HG02571 (cell line): Measurements from ENCODE around the gene MYL6B.
A peak's percentile ranks its signal among the peaks of the same experiment; 100 is the strongest.
"Not testable (repeated sequence)": the region's sequence is repeated elsewhere in the genome, so short reads cannot be mapped to it uniquely, and the experiment has no call there.

Experiments
- ATAC-seq: cut with Tn5 transposase; IDR thresholded peaks from one replicate; pipeline ENCODE4 v1.9.1; 2021; ENCODE audit warnings: mild to moderate bottlenecking, moderate library complexity; ENCODE audit not compliant: unreplicated experiment

The MYL6B gene

GRCh38 chr12:56152132-56152755, at the start of gene MYL6B:
TSS of gene MYL6B (plus strand) at chr12:56152587. CDS start at chr12:56153919, 1,332 bp downstream.
- ATAC-seq = peak; percentile 83

DNA sequence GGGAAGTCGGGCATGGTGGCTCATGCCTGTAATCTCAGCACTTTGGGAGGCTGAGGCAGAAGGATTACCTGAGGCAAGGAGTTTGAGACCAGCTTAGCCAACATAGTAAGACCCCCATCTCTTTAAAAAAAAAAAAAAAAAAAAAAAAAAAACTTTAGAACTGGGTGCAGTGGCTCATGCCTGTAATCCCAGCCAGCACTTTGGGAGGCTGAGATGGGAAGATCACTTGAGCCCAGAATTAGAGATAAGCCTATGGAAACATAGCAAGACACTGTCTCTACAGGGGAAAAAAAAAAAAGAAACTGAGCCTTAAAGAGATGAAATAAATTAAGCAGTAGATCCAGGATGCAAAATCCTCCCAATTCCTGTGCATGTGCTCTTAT, 49.7 kb upstream of the MYL6B start:
- ATAC-seq = no peak

- ATAC-seq = no peak
These were observed 49.2 kb upstream of the MYL6B start for GRCh38 chr12:56103066-56103711.

DNA sequence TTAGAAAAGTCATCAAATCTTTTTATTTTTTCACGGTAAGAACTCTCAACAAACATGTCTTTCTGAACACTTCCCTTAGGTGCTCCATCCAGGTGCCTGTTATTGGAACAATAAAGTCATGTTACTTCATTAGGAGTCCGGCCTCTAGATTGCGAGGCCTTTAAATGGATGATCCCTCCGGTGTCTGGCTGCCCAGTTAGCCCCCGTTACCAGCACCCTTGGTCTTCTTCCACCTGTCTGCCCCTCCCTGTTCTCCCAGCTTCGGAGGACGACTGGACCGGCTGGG, 48.6 kb upstream of the MYL6B start:
- no peak for ATAC-seq

- ATAC-seq = peak; percentile 95
These were observed 48.1 kb upstream of the MYL6B start, which contains the start of gene PA2G4 for GRCh38 chr12:56104109-56104814. TSS of gene PA2G4 (plus strand) at chr12:56104559. CDS start at chr12:56104738, 179 bp downstream.

DNA sequence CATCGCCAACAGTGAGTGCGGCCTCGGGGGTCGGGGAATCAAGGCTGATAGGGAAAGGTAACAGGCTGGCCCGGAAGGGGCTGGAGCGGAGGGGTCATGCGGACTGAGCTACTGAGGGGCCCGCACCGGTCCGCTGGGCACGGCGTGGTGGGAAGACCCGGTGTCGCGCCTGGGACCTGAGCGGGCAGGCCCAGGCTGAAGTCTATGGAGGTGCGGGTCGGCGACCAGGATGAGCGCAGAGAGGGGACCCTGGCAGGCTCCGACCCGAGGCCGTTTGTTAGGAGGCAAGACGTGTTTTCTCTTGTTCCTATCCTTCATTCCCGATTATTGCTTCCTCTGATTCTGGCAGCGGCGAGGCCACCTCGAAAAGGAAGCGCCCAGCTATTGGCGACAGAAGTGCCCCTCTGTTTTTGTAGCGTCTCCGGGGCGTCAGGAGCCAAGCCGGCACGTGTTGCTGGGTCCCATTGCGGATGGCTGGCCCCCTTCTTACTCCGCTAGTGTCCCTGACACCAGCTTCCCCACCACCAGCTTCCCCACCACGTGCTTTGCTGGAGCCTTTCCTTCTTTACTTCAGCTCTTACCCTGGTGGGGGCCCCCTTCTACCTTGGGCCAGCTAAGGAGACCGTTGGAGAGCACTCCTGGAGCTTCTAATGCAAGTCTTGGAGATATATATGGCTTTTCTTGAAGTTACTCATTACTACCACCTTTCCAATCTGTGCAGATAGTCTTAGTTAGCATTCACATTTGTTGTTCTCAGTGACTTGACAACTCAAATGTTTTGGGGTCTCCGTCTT, 47.4 kb upstream of the MYL6B start:
- ATAC-seq = peak; percentile 15

GRCh38 chr12:56105609-56105902, 46.8 kb upstream of the MYL6B start:
- no peak for ATAC-seq

GRCh38 chr12:56107242-56107641, 45.1 kb upstream of the MYL6B start:
- no peak for ATAC-seq

GRCh38 chr12:56110571-56110970, 41.8 kb upstream of the MYL6B start:
- ATAC-seq = no peak

DNA sequence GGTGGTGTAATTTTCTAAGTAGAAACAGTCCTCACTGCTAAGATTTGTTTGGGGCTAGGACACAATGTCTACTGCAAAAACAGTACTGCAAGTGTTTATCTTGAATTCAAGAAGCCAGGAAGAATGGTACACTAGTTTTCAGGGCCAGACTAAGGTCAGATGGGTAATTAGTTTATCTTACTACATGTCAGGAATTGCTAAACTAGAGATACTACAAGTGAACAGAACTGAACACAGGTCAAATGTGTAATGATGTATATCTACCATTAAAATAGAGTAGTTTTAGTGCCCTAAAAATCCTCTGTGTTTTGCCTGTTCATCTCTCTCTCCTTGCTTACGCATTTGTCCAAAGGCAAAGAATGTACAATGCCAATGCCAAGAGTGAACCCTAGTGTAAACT, 38.3 kb upstream of the MYL6B start:
- ATAC-seq = no peak

GRCh38 chr12:56115329-56115728, 37.1 kb upstream of the MYL6B start:
- no peak for ATAC-seq

DNA sequence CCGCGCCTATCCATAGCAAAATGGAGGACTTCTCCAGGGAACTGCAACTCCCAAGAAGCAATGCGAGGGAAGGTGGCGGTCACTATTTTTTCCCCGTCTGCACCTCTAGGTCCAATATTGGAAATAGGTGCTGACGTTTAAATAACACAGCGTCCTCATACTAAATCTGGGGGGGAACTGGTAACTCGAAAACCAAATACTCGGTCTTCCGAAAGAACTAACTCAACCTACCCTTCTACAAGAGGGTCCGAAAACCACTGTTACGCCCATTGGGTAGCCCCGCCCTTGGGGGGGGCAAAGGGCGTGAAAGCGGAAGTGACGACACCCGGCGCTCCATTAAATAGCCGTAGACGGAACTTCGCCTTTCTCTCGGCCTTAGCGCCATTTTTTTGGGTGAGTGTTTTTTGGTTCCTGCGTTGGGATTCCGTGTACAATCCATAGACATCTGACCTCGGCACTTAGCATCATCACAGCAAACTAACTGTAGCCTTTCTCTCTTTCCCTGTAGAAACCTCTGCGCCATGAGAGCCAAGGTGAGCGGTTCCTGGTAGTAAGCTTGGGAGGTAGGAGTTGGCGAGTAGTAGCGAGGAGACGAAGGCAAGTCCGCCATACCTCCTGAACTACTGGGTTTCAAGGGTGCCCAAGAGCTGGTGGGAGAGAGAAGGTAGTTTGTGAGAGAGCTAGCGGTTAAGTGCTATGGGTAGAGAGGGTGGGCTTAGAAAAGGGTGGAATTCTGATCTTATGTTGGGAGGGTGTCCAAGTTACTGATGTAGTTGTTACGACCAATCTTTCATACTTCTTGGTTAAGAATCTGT, 35.9 kb upstream of the MYL6B start, which contains the start of gene RPL41:
Gene RPL41 (plus strand): TSS at position 367 of the 815 bp plus-strand sequence.
- peak; percentile 46 for ATAC-seq

GRCh38 chr12:56117082-56117706, 35.2 kb upstream of the MYL6B start:
- ATAC-seq = not testable (repeated sequence)

- ATAC-seq = peak; percentile 83
These were observed 34.4 kb upstream of the MYL6B start, which contains the start of gene ZC3H10 for GRCh38 chr12:56117778-56118687. TSS of gene ZC3H10 (plus strand) at chr12:56118266. CDS start at chr12:56120563, 2,297 bp downstream.

GRCh38 chr12:56118688-56119357, 33.6 kb upstream of the MYL6B start:
- ATAC-seq = no peak

DNA sequence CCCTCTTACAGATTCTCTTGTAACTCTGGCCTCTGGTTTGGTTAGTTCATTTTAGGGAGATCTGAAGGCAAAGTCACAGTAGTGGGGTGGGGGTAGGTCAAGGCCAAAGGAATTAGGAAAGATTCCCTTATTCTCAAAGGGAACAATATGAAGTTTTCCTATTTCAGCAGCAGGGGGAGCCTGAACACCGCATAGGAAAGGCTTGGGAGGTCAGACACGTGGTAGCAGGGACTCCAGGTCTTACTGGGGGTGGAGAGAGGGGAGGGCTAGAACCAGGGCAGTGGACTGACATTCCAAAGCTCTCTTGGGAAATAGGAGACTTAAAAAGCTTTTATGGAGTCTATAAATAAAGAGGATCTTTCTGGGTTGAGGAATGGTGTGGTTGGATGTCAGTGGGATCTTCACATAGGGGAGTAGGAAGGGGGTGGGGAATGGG, 33.0 kb upstream of the MYL6B start:
- no peak for ATAC-seq

GRCh38 chr12:56120158-56120846, 32.1 kb upstream of the MYL6B start:
- ATAC-seq = no peak
